ENCODE data around the gene GDPD5.
"Not testable (repeated sequence)": the region's sequence is repeated elsewhere in the genome, so short reads cannot be mapped to it uniquely, and the experiment has no call there.

The GDPD5 gene

DNA sequence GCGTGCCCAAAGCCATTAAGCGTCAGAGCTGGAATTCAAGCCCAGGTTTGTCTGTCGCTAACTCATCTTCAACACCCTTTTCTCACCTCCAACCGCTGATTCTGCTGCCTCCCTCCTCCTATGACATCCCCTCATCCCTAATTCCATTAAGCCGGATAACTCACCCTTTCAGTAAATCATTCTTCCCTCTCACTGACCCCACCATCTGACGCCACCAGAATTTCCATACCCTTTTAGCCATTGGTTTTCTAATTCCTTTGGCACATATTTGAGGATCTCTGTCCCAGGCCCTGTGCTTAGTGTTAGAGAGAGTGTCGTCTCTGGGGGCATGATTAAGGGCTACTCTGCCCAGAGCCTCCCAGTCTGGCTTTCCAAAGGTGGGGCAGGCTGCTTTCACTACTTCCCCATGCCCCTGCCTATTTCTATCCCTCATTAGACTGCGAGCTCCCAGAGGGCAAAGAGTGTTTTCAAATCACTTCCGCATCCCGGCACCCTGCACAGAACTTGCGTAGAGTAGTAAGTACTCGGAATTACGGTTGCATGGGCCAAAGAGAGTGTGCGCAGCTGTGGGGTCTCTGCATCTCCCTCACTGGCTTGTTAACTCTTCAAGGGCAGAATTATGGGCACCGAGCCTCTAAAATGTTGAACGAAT lies 96.6 kb downstream of the GDPD5 start:
- DNase-seq (ENCODE audit: low read depth) = no peak

DNA sequence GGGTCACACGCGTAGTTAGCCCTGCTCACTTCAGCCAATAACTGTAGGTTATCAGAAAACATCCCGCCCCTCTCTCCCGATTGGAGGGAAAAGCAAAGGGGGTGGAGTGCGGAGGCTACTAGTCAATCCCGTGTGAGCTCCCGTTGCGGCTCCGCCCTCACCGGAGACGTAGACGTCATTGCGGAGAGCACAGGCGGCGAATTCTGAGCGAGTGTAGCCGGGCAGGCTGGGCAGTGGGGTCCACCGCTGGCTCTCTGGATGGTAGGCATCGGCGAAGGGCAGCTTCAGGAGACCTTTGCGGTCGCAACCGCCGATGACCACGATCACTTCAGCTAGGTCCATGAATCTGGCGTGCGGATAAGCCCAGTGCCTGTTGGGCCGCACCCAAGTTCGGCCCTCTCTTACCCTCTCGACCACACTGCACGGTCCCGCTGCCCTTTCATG lies 97.4 kb downstream of the GDPD5 start:
- DNase-seq (ENCODE audit: low read depth) = peak; percentile 30

DNA sequence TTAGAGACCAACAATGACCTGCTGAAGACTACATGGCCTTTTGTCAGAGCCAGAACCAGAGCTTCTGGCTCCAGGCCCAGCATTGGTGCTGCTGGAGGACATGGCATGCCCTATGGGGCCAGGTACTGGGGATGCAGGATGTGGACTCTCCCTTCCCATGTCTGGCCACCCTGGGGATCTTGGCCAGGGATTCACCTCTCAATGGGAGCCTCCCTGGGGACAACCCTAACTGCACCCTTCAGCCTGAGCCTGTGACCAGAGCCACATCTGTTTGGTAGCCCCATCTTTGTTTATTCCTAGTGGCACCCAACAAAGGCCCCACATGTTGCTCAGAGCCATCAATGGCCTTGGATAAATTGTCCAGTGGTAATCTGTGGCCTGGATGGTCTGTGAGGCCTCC lies 98.6 kb downstream of the GDPD5 start:
- DNase-seq (ENCODE audit: low read depth) = no peak

- no peak for DNase-seq (ENCODE audit: low read depth)
Measured at GRCh38 chr11:75426720-75427086, 99.0 kb downstream of the GDPD5 start.

DNA sequence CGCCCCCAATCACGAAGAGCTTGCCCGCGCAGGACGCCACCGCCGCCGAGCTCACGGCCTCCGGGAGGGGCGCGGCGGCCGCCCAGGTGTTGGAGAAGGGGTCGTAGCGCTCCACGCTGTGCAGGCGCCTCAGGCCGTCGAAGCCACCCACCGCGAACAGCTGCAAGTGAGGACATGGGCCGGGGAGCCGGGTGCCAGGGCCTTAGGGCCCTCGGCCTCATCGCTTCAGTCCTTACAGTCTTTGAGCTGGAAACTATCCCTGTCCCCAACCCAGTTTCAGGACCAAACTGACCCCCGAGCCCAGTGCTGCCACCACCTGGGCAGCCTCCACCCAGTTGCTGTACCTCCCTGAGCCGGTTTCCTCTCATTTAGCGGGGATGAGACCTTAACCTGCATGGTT lies 100.3 kb downstream of the GDPD5 start:
- no peak for DNase-seq (ENCODE audit: low read depth)

GRCh38 chr11:75424396-75424795 lies 101.3 kb downstream of the GDPD5 start:
- no peak for DNase-seq (ENCODE audit: low read depth)

- no peak for DNase-seq (ENCODE audit: low read depth)
Measured at GRCh38 chr11:75423721-75424120, 102.0 kb downstream of the GDPD5 start.

DNA sequence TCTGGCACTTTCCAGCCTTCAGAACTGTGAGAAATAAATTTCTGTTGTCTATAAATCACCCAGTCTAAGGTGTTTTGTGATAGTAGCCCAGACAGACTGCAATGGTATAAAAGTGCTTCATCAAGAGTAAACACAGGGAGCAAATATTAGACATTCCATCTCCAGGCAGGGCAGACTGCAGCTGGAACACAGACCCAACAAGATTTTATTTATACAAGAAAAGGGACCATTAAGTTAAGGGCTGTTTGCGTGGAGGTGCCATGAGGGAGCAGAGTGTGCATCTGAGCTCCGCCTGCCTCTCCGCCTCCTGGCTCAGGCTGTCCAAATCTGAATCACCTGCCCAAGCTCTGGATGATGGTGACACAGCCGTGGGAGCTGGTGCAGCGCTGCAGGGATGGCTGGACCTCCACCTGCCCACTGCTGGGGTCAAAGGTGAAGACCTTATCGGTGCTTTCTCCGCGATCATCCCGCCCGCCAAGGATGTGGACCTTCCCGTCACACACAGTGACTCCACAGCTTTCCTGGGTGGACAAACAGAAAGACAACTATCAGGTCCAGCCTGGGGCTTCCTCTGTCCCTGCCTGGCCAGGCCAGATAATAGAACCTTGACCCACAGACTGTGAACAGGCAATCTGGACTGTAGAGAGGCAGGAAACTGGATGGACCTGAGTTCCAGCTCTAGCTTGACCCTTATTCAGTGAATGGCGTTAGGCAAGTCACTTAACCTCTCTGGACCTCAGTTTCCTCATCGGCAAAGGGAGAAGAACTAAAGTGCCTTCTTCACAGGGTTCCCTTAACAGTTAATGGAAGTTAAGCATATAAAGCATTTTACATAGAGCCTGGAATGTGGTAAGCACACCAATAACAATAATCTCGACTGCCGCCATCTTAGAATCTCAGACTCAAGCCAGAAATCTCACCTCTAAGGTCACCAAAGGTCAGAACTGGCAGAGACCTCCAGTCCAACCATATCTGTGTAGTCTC lies 103.2 kb downstream of the GDPD5 start:
- no peak for DNase-seq (ENCODE audit: low read depth)

- no peak for DNase-seq (ENCODE audit: low read depth)
Measured at GRCh38 chr11:75421902-75422247, 103.9 kb downstream of the GDPD5 start.

DNA sequence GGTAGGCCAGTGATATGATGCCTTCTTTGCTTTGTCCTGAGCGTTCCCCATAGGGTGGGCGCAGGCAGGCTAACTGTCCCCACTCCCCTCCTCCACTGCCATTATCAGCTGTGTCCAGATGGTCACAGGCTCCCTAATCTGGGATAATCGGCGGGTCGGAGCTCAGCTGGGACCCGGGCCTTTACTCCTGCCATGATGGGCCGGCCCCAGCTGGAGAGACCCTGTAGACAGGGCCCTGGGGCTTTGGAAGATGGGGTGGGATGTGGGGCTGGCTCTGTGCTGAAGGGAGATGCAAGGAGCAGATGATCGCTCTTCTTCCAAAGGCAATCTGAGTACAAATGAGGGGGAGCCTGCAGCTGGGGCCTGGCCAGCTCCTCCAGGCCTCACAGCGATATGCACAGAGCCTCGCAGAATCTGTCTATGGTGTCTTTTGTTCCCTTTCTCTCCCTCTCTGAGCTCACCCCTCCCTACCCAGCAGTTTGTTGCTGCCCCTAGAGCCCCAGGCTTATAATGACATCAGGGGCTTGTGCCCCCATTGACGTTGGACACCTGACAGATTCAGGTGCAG lies 104.6 kb downstream of the GDPD5 start:
- DNase-seq (ENCODE audit: low read depth) = no peak

DNA sequence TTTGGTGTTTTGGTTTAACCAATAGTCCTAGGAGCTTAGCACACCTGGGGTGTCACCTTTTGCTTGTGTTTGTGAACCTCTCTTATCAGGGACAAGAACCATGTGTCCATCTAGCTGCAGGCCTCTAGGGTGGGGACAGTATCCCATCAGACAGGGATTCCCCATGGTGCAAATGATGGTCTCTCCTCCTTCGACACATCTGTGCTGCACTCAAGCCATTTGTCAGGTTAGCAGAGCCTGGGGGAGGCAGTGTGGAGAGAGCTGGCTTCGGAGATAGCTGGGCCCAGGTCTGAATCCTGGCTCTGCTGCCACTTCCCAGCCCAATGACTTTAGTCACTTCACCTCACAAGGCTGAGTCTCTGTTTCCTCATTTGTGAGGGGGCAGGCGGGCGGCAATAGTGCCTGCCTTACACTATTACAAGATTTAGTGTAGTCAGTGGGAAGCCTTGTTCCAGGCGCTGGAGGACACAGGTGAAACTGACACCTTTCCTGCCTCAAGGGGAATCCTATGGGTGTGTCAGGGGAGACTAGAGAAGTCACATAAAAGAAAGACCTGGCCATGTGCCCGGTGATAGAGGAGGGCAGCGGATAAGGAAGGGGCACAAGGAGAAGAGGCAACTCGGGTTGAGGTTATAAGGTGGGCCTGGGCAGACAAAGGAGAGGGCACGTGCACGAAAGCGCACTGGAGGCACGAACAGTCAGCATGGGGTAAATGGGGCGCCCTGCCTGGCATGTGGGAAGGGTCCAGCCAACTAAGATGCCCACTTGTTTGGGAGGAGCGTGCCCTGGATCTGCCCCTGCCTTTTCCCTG lies 105.3 kb downstream of the GDPD5 start:
- DNase-seq (ENCODE audit: low read depth) = no peak

- DNase-seq (ENCODE audit: low read depth) = no peak
Measured at GRCh38 chr11:75413864-75414263, 111.9 kb downstream of the GDPD5 start.

DNA sequence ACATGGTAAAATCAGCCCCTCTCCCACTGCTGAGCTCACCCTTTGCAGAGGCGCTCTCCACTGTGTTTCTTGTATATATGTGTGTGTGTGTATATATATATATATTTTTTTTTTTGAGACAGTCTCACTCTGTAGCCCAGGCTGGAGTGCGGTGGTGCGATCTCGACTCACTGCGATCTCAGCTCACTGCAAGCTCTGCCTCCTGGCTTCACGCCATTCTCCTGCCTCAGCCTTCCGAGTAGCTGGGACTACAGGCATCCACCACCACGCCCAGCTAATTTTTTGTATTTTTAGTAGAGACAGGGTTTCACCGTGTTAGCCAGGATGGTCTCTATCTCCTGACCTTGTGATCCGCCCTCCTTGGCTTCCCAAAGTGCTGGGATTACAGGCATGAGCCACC lies 112.6 kb downstream of the GDPD5 start:
- DNase-seq (ENCODE audit: low read depth) = not testable (repeated sequence)

DNA sequence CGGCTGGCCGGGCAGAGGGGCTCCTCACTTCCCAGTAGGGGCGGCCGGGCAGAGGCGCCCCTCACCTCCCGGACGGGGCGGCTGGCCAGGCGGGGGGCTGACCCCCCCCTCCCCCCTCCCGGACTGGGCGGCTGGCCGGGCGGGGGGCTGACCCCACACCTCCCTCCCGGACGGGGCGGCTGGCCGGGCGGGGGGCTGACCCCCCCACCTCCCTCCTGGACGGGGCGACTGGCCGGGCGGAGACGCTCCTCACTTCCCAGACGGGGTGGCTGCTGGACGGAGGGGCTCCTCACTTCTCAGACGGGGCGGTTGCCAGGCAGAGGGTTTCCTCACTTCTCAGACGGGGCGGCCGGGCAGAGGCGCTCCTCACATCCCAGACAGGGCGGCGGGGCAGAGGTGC lies 115.8 kb downstream of the GDPD5 start:
- DNase-seq (ENCODE audit: low read depth) = not testable (repeated sequence)

GRCh38 chr11:75408957-75409219 lies 116.9 kb downstream of the GDPD5 start:
- DNase-seq (ENCODE audit: low read depth) = no peak

GRCh38 chr11:75406338-75406777 lies 119.4 kb downstream of the GDPD5 start:
- no peak for DNase-seq (ENCODE audit: low read depth)

DNA sequence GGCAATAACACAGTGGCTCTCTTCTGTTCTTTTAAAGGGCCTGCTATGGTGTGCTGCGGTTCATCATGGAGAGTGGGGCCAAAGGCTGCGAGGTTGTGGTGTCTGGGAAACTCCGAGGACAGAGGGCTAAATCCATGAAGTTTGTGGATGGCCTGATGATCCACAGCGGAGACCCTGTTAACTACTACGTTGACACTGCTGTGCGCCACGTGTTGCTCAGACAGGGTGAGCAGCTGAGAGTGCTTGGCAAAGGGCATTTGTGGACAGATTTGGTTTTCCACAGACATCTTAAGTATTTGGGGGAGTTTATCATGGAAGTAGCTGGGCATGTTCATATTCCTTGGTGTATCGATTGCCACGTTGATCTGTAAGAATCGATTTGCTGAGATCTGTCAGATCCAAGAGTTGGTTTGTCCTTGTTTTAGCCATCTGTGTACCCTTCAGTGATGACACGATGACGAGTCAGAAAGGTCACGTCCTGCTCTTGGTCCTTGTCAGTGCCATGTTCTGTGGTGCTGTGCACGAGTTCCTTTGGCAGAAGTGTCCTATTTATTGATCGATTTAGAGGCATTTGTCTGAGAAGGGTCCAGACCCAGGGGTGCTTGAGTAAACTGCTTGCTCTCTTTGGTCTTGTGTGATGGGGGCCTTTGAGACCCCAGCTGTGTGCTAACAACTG lies 121.6 kb downstream of the GDPD5 start:
- no peak for DNase-seq (ENCODE audit: low read depth)

GRCh38 chr11:75403037-75403436 lies 122.7 kb downstream of the GDPD5 start:
- DNase-seq (ENCODE audit: low read depth) = no peak

GRCh38 chr11:75402002-75402773 lies 123.6 kb downstream of the GDPD5 start:
- no peak for DNase-seq (ENCODE audit: low read depth)

DNA sequence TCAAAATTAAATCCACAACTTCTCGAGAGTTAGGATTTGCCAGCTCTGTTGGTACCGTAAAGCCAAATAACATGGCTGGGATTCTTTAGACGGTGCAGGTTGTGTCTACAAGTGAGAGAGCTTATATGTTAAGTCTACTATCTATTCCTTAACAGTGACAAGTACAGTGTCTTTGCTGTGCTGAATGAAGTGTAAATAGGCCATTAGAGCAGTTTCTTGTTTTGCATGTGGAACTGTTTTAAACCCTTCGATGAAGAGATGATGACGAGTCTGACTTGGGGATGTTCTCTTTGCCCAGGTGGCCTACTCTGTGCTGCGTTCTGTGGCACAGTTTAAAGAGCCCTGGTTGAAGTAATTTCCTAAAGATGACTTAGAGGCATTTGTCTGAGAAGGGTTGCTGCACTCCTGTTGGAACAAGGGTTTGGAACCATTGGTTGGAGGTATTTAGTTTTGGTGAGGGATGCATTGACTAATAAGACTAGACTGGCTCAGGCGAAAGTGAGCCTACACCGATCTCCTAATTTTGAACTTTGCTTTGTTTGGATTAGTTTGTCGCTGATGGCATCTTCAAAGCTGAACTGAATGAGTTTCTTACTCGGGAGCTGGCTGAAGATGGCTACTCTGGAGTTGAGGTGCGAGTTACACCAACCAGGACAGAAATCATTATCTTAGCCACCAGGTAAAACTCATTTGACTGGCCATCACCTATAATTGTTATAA lies 125.4 kb downstream of the GDPD5 start:
- DNase-seq (ENCODE audit: low read depth) = no peak

Data from activated gamma-delta T cell treated with anti-CD3 and anti-CD28 coated beads, Interleukin-2, amount 50 U/mL, for 16 hours (primary cell).